ENCODE data around the gene FCSK. TPM values are rescaled to one million over a fixed set of nuclear protein-coding genes. Genes with fewer than 3 reads are reported as not detected.

The FCSK gene
- total and polyA plus RNA-seq, 2 of the 13 experiments (the other 11 are each of a cell fraction or from before 2014, with no cell fraction given): 9.1 to 19.2 TPM

DNA sequence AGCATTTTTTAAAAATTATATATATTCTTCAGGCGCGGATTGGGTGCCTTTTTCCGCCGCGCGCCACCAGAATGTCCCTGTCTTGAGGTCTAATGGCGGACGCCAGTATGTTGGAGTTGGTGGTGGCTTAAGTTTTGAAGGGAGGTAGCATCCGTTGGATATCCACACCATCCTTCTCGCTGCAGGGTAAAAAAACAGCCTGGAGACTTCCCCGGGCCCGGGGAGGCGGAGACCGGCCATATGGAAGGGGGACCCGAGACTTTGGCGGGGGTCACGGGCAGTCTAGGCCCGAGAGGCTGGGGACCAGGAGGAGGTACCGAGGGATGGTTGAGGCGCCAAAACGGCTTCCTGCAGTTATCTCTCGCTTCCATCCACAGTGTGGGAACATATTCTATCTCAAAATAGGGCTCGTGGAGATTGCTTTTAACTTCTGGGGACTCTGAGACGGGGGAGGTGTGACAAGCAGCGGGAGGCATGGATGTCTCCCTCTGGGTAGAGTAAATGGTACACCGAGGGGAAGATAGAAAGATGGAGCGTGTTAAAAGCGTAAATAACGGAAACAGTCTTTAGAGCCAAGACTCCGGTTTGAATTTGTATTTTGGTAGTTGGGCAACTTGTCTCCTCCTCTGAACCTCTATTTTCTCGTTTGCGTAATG is 69.5 kb downstream of the FCSK start, which contains the start of gene SF3B3 (continued):
- TF ChIP-seq, protein P1, sequence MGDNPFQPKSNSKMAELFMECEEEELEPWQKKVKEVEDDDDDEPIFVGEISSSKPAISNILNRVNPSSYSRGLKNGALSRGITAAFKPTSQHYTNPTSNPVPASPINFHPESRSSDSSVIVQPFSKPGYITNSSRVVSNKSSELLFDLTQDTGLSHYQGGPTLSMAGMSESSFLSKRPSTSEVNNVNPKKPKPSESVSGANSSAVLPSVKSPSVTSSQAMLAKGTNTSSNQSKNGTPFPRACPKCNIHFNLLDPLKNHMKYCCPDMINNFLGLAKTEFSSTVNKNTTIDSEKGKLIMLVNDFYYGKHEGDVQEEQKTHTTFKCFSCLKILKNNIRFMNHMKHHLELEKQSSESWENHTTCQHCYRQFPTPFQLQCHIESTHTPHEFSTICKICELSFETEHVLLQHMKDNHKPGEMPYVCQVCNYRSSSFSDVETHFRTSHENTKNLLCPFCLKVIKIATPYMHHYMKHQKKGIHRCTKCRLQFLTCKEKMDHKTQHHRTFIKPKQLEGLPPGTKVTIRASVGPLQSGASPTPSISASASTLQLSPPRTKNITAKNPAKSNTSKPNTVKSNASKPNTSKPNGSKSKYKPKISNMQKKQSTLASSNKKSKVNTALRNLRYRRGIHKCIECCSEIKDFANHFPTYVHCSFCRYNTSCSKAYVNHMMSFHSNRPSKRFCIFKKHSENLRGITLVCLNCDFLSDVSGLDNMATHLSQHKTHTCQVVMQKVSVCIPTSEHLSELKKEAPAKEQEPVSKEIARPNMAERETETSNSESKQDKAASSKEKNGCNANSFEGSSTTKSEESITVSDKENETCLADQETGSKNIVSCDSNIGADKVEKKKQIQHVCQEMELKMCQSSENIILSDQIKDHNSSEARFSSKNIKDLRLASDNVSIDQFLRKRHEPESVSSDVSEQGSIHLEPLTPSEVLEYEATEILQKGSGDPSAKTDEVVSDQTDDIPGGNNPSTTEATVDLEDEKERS (CRISPR knock-in tag; IDR thresholded peaks at IDR 0.05): no peak
- TF ChIP-seq, protein P2, sequence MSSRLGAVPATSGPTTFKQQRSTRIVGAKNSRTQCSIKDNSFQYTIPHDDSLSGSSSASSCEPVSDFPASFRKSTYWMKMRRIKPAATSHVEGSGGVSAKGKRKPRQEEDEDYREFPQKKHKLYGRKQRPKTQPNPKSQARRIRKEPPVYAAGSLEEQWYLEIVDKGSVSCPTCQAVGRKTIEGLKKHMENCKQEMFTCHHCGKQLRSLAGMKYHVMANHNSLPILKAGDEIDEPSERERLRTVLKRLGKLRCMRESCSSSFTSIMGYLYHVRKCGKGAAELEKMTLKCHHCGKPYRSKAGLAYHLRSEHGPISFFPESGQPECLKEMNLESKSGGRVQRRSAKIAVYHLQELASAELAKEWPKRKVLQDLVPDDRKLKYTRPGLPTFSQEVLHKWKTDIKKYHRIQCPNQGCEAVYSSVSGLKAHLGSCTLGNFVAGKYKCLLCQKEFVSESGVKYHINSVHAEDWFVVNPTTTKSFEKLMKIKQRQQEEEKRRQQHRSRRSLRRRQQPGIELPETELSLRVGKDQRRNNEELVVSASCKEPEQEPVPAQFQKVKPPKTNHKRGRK (CRISPR knock-in tag; IDR thresholded peaks at IDR 0.05): no peak
- TF ChIP-seq NCOA1 (CRISPR knock-in tag; IDR thresholded peaks at IDR 0.05) (no peak), JDP2 (CRISPR knock-in tag; IDR thresholded peaks at IDR 0.05; ENCODE audit: borderline replicate concordance) (no peak), MBD4 (IDR thresholded peaks at IDR 0.05; ENCODE audit: borderline replicate concordance, low read length) (no peak), NFE2L1 (CRISPR knock-in tag; IDR thresholded peaks at IDR 0.05; ENCODE audit: borderline replicate concordance) (no peak), ESRRA (CRISPR knock-in tag; IDR thresholded peaks at IDR 0.05; ENCODE audit: low read depth) (no peak), REXO4 (CRISPR knock-in tag; IDR thresholded peaks at IDR 0.05; ENCODE audit: borderline replicate concordance) (no peak), ETV6 (CRISPR knock-in tag; conservative IDR thresholded peaks at IDR 0.05) (0 out of 2 replicates have a peak, but pooled peaks have one; percentile 76), ZSCAN29 (CRISPR knock-in tag; conservative IDR thresholded peaks at IDR 0.05) (no peak), ATF7 (IDR thresholded peaks at IDR 0.05) (no peak), ATF7 (CRISPR knock-in tag; IDR thresholded peaks at IDR 0.05) (no peak), EZH2 (conservative IDR thresholded peaks at IDR 0.05; ENCODE audit: low read depth, low read length) (no peak), ZNF83 (CRISPR knock-in tag; IDR thresholded peaks at IDR 0.05; ENCODE audit: borderline replicate concordance) (no peak), PAX8 (CRISPR knock-in tag; IDR thresholded peaks at IDR 0.05; ENCODE audit: borderline replicate concordance) (no peak), PPARG (CRISPR knock-in tag; conservative IDR thresholded peaks at IDR 0.05) (peak; percentile 69; the same call in 1 of the 2 replicates)
- TF ChIP-seq, protein P3, sequence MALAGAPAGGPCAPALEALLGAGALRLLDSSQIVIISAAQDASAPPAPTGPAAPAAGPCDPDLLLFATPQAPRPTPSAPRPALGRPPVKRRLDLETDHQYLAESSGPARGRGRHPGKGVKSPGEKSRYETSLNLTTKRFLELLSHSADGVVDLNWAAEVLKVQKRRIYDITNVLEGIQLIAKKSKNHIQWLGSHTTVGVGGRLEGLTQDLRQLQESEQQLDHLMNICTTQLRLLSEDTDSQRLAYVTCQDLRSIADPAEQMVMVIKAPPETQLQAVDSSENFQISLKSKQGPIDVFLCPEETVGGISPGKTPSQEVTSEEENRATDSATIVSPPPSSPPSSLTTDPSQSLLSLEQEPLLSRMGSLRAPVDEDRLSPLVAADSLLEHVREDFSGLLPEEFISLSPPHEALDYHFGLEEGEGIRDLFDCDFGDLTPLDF (CRISPR knock-in tag; IDR thresholded peaks at IDR 0.05): peak; percentile 96
- TF ChIP-seq, protein P4, sequence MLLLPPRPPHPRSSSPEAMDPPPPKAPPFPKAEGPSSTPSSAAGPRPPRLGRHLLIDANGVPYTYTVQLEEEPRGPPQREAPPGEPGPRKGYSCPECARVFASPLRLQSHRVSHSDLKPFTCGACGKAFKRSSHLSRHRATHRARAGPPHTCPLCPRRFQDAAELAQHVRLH (CRISPR knock-in tag; IDR thresholded peaks at IDR 0.05; ENCODE audit: borderline replicate concordance, low read depth): peak; percentile 82; the same call in 1 of the 2 replicates
- TF ChIP-seq, protein P5, sequence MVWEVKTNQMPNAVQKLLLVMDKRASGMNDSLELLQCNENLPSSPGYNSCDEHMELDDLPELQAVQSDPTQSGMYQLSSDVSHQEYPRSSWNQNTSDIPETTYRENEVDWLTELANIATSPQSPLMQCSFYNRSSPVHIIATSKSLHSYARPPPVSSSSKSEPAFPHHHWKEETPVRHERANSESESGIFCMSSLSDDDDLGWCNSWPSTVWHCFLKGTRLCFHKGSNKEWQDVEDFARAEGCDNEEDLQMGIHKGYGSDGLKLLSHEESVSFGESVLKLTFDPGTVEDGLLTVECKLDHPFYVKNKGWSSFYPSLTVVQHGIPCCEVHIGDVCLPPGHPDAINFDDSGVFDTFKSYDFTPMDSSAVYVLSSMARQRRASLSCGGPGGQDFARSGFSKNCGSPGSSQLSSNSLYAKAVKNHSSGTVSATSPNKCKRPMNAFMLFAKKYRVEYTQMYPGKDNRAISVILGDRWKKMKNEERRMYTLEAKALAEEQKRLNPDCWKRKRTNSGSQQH (CRISPR knock-in tag; IDR thresholded peaks at IDR 0.05; ENCODE audit: low read depth): peak; percentile 89; the same call in 1 of the 2 replicates
- TF ChIP-seq, protein P6, sequence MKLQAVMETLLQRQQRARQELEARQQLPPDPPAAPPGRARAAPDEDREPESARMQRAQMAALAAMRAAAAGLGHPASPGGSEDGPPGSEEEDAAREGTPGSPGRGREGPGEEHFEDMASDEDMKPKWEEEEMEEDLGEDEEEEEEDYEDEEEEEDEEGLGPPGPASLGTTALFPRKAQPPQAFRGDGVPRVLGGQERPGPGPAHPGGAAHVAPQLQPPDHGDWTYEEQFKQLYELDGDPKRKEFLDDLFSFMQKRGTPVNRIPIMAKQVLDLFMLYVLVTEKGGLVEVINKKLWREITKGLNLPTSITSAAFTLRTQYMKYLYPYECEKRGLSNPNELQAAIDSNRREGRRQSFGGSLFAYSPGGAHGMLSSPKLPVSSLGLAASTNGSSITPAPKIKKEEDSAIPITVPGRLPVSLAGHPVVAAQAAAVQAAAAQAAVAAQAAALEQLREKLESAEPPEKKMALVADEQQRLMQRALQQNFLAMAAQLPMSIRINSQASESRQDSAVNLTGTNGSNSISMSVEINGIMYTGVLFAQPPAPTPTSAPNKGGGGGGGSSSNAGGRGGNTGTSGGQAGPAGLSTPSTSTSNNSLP (IDR thresholded peaks at IDR 0.05; ENCODE audit: low read depth, low read length): no peak

Measured in HepG2 (cell line).